Ishikawa (cell line): ENCODE results near the gene KIRREL2.

ENCODE experiments used
- FOXM1 ChIP-seq: IDR thresholded peaks from 2 replicates; pipeline ENCODE4 v1.6.1; 2012; ENCODE audit warnings: low read depth, borderline replicate concordance
- MAX ChIP-seq: IDR thresholded peaks from 2 replicates; pipeline ENCODE4 v1.6.1; 2012

DNA sequence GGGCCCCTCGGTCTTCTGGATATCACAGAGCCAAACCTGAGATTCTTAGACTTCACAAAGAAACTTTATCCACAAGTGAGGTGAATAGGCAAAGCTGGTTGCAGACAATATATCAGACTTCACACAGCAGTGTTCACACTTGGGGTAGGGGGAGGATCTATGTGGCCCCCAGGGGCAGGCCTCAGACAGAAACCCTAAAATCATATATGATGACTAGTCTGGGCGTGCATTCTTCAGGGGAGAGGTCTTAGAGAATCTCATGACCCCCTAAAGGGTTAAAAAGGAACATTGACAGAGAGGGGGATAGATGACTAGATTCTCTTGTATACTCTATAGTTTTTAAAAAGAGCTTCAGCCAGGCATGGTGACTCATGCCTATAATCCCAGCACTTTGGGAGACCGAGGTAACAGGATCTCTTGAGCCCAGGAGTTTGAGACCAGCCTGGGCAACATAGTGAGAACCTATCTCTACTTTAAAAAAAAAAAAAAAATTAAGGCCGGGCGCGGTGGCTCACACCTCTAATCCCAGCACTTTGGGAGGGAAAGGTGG, 48.5 kb downstream of the KIRREL2 start:
- TF ChIP-seq FOXM1 (no peak), MAX (no peak)
